Measurements from ENCODE around the gene IPPK.
"Not testable (repeated sequence)": the region's sequence is repeated elsewhere in the genome, so short reads cannot be mapped to it uniquely, and the experiment has no call there.

Gene IPPK

DNA sequence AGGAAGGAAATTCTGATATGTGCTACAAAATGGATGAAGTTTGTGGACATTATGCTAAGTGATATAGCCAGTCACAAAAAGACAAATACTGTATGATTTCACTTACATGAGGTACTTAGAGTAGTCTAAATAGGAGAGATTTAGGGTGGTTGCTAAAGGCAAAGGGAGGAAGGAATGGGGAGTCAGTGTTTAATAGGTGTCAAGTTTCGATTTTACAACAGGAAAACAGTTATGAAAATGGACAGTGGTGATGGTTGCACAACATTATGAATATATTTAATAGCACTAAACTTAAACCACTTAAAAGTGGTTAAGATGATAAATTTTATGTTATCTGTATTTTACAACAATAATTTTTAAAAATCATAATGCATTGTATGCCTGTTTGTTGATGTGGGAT, 93.8 kb downstream of the IPPK start:
- peak; percentile 14 for DNase-seq

DNA sequence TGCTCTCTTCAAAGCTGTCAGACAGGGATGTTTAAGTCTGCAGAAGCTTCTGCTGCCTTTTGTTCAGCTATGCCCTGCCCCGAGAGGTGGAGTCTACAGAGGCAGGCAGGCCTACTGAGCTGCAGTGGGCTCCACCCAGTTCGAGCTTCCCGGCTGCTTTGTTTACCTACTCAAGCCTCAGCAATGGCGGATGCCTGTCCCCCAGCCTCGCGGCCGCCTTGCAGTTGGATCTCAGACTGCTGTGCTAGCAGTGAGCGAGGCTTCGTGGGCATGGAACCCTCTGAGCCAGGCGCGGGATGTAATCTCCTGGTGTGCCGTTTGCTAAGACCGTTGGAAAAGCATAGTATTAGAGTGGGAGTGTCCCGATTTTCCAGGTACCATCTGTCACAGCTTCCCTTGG, 96.3 kb downstream of the IPPK start:
- DNase-seq: not testable (repeated sequence)

DNA sequence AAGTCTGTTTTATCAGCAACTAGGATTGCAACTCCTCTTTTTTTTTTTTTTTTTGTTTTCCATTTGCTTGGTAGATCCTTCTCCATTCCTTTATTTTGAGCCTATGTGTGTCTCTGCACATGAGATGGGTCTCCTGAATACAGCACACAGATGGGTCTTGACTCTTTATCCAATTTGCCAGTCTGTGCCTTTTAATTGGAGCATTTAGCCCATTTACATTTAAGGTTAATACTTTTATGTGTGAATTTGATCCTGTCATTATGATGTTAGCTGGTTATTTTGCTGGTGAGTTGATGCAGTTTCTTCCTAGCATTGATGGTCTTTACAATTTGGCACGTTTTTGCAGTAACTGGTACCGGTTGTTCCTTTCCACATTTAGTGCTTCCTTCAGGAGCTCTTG, 98.1 kb downstream of the IPPK start:
- DNase-seq: not testable (repeated sequence)

DNA sequence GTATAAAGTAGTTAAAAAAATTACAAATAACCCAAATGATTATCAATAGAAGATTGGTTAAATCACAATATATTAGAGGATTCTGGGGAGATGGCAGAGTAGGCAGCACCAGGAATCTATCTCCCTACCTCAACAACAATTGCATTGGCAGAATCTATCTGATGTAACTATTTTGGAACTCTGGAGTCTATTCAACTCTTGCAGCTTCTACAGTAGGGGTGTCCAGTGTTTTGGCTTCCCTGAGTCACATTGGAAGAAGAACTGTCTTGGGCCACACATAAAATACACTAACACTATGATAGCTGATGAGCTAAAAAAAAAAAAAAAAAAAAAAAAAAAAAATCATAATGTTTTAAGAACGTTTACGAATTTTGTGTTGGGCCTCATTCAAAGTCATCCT, 104.9 kb downstream of the IPPK start:
- DNase-seq: no peak

DNA sequence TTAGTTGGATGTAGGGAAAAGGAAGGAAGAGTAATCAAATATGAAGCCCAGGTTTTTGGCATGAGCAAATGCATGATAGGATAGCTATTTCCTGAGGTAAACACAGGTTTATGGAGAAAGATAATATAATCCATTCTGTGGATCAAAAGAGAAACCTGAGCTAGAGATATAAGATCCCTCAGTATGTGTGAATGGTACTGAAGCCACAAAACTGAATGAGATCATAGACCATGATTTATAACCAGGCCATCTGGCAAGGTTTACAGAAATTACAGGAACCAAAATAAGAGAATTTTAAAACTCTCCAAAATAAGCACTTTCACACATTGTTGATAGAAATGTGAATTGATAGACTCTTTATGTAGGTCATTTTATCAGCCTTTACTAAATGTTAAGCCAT, 105.4 kb downstream of the IPPK start:
- DNase-seq: peak; percentile 47
